Measurements from ENCODE around the gene IGLL1.
"Not testable (repeated sequence)": the region's sequence is repeated elsewhere in the genome, so short reads cannot be mapped to it uniquely, and the experiment has no call there.

Gene IGLL1

GRCh38 chr22:23579870-23580575 lies at the start of gene IGLL1:
TSS of gene IGLL1 (minus strand) at chr22:23580290. CDS start at chr22:23580190, 100 bp downstream.
- DNase-seq = no peak

- DNase-seq = not testable (repeated sequence)
Observed at GRCh38 chr22:23628056-23628743, 48.1 kb upstream of the IGLL1 start.

- DNase-seq = not testable (repeated sequence)
Observed at GRCh38 chr22:23627401-23628055, 47.4 kb upstream of the IGLL1 start.

GRCh38 chr22:23626286-23626975 lies 46.3 kb upstream of the IGLL1 start:
- no peak for DNase-seq

- no peak for DNase-seq
Observed at GRCh38 chr22:23622634-23623033, 42.5 kb upstream of the IGLL1 start.

GRCh38 chr22:23621916-23622315 lies 41.8 kb upstream of the IGLL1 start:
- not testable (repeated sequence) for DNase-seq

- no peak for DNase-seq
Observed at GRCh38 chr22:23621082-23621780, 41.1 kb upstream of the IGLL1 start.

GRCh38 chr22:23613193-23613972 lies 33.3 kb upstream of the IGLL1 start:
- no peak for DNase-seq

GRCh38 chr22:23609983-23610781 lies 30.1 kb upstream of the IGLL1 start:
- no peak for DNase-seq

GRCh38 chr22:23608583-23608982 lies 28.5 kb upstream of the IGLL1 start:
- no peak for DNase-seq

- DNase-seq = no peak
Observed at GRCh38 chr22:23606204-23607131, 26.4 kb upstream of the IGLL1 start.

GRCh38 chr22:23604939-23605712 lies 25.0 kb upstream of the IGLL1 start:
- no peak for DNase-seq

GRCh38 chr22:23603266-23603665 lies 23.2 kb upstream of the IGLL1 start:
- DNase-seq = no peak

- no peak for DNase-seq
Observed at GRCh38 chr22:23598805-23599518, 18.9 kb upstream of the IGLL1 start.

GRCh38 chr22:23597576-23598268 lies 17.6 kb upstream of the IGLL1 start:
- DNase-seq = not testable (repeated sequence)

- not testable (repeated sequence) for DNase-seq
Observed at GRCh38 chr22:23595904-23596303, 15.8 kb upstream of the IGLL1 start.

- no peak for DNase-seq
Observed at GRCh38 chr22:23591846-23592245, 11.8 kb upstream of the IGLL1 start.
